Smooth muscle cell (in vitro differentiated cells): ENCODE results near the gene KCNMA1. TPM values are rescaled to one million over a fixed set of nuclear protein-coding genes. Genes with fewer than 3 reads are reported as not detected.

Source experiments
- DNase-seq: peaks from one replicate; lab custom pipeline; 2025; ENCODE audit not compliant: unreplicated experiment; lab: John Stamatoyannopoulos, UW
- H2AFZ ChIP-seq: fragments of 200-600 bp; sonication (generic); 2 replicates; pipeline ENCODE4 v1.6.0; 2016; ENCODE audit warnings: antibody characterized with exemption, low read depth, mild to moderate bottlenecking
- H3F3A ChIP-seq: fragments of 200-600 bp; sonication (generic); 2 replicates; pipeline ENCODE4 v1.6.0; 2017; ENCODE audit warnings: antibody characterized with exemption, low read depth
- H3K27ac ChIP-seq: fragments of 200-600 bp; sonication (generic); 2 replicates; pipeline ENCODE4 v1.5.1; 2016; ENCODE audit warnings: low read depth, mild to moderate bottlenecking
- H3K27me3 ChIP-seq: fragments of 200-600 bp; sonication (generic); 2 replicates; pipeline ENCODE4 v1.6.1; 2016; ENCODE audit warnings: low read depth, mild to moderate bottlenecking
- H3K36me3 ChIP-seq: fragments of 200-600 bp; sonication (generic); 2 replicates; pipeline ENCODE4 v1.5.1; 2016; ENCODE audit warnings: low read depth
- H3K4me1 ChIP-seq: fragments of 200-600 bp; sonication (generic); 2 replicates; pipeline ENCODE4 v1.5.1; 2016; ENCODE audit warnings: low read depth
- H3K4me2 ChIP-seq: fragments of 200-600 bp; sonication (generic); 2 replicates; pipeline ENCODE4 v1.6.0; 2016; ENCODE audit warnings: mild to moderate bottlenecking
- H3K4me3 ChIP-seq: fragments of 200-600 bp; sonication (generic); 2 replicates; pipeline ENCODE4 v1.5.1; 2016; ENCODE audit warnings: mild to moderate bottlenecking
- H3K79me2 ChIP-seq: fragments of 200-600 bp; sonication (generic); 2 replicates; pipeline ENCODE4 v1.6.0; 2016; ENCODE audit warnings: low read depth, mild to moderate bottlenecking
- H3K9ac ChIP-seq: fragments of 200-600 bp; sonication (generic); 2 replicates; pipeline ENCODE4 v1.6.0; 2016; ENCODE audit warnings: low read depth
- H3K9me3 ChIP-seq: fragments of 200-600 bp; sonication (generic); replicated peaks from 2 replicates; pipeline ENCODE4 v1.5.1; 2016; ENCODE audit warnings: low read depth
- H4K20me1 ChIP-seq: fragments of 200-600 bp; sonication (generic); 2 replicates; pipeline ENCODE4 v1.6.0; 2016; ENCODE audit warnings: low read depth
- WGBS: methylation state at CpG from one replicate; pipeline ENCODE4 v1.1.7; 2016; ENCODE audit warnings: low lambda C conversion rate; 5-methylcytosine and 5-hydroxymethylcytosine counted together
- polyA plus RNA-seq: library from polyadenylated mRNA; unstranded; fragments of >200 nt; fragmentation: Nextera tagmentation; extraction: Ambion mirVana; gene quantifications from 2 replicates; pipeline ENCODE4 v1.2.1, GENCODE V29; 2016
- total RNA-seq: library from RNA; depleted of rRNA; stranded (reverse); fragments of >200 nt; gene quantifications from 2 replicates; pipeline ENCODE4 v1.2.3, GENCODE V29; 2014
- TF ChIP-seq, protein P1 (sequence below): fragments of 200-600 bp; sonication (generic); IDR thresholded peaks from 2 replicates; pipeline ENCODE4 v1.5.1; 2017; ENCODE audit warnings: borderline replicate concordance, mild to moderate bottlenecking, antibody characterized with exemption; ENCODE audit not compliant: insufficient read depth, poor library complexity, severe bottlenecking

KCNMA1 gene
- total and polyA plus RNA-seq, 2 experiments from 2014 or later, result 9.1 to 23.4 TPM

DNA sequence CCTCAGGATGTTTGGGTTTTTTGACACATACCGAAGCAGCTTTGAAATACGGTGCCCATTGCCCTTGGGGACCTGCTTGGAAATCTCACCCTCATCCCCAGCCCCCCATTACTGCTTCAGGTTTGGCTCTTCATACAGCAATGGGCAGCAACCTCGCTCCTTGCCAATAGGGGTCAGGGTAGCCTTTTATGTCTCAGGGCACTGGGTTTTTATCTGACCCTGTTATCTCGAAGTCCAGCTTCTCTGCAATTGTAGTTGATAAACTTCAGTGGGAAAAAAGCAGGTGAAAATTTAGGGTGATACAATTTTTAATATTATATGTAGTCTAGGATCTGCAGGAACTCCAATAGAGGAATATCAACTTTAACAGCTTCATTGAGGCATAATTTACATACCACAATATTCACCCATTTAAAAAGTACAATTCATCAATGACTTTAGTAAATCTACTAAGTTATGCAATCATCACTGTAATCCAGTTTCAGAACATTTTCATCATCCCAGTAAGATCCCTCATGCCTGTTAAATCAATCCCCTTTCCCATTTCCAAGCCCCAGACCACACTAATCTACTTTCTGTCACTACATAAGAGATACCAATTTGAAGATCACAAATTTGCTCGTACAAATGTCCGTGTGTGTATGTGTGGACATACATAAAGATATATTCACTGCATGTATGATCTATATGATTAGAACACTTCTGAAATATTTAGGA lies 386.2 kb downstream of the KCNMA1 start:
- Histone ChIP-seq H3K4me1 (peaks cover 15% of the 10 kb centered on the region), H3F3A (peaks cover 33% of the 10 kb centered on the region), H2AFZ (no peak overlapping the region), H3K4me2 (no peak overlapping the region), H3K9ac (no peak overlapping the region), H3K9me3 (no peaks in the 10 kb centered on the region), H3K4me3 (no peak overlapping the region), H3K79me2 (no peaks in the 10 kb centered on the region), H4K20me1 (no peaks in the 10 kb centered on the region), H3K27me3 (no peaks in the 10 kb centered on the region), H3K36me3 (no peaks in the 10 kb centered on the region), H3K27ac (no peak overlapping the region)
- DNase-seq, result no peak
- 44% methylated on average over 6 of the region's 6 CpGs for WGBS
- TF ChIP-seq, protein P1, sequence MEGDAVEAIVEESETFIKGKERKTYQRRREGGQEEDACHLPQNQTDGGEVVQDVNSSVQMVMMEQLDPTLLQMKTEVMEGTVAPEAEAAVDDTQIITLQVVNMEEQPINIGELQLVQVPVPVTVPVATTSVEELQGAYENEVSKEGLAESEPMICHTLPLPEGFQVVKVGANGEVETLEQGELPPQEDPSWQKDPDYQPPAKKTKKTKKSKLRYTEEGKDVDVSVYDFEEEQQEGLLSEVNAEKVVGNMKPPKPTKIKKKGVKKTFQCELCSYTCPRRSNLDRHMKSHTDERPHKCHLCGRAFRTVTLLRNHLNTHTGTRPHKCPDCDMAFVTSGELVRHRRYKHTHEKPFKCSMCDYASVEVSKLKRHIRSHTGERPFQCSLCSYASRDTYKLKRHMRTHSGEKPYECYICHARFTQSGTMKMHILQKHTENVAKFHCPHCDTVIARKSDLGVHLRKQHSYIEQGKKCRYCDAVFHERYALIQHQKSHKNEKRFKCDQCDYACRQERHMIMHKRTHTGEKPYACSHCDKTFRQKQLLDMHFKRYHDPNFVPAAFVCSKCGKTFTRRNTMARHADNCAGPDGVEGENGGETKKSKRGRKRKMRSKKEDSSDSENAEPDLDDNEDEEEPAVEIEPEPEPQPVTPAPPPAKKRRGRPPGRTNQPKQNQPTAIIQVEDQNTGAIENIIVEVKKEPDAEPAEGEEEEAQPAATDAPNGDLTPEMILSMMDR, result peak; percentile 72

DNA sequence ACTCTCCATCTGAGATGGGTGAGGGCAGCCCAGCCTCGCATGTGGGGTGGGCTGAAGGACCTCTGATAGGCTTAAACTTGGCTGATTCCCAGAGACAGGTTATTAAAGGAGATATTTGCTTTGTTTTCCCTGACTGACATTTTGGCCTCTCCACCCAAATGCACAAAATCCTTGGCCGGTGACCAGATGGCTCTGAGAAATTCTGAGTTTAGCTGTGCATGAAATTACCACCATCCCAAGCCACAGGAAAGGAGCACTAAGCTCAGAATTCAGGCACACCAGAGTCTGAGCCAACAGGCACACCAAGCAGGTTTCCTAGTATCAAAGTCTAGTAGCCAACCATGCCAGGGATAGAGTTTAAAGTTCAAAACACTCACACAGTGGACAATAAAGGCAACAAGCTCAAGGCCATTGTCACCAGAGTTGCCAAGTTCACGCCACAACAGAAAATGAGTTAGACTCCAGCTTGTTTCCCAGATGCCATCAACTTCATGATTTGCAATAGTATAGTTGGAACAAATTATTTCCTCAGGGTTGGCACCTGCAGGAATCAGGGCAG lies 387.6 kb downstream of the KCNMA1 start:
- TF ChIP-seq, protein P1, result no peak
- 92% methylated on average over 3 of the region's 3 CpGs for WGBS
- peaks cover 42% of the 10 kb centered on the region for H3F3A ChIP-seq

DNA sequence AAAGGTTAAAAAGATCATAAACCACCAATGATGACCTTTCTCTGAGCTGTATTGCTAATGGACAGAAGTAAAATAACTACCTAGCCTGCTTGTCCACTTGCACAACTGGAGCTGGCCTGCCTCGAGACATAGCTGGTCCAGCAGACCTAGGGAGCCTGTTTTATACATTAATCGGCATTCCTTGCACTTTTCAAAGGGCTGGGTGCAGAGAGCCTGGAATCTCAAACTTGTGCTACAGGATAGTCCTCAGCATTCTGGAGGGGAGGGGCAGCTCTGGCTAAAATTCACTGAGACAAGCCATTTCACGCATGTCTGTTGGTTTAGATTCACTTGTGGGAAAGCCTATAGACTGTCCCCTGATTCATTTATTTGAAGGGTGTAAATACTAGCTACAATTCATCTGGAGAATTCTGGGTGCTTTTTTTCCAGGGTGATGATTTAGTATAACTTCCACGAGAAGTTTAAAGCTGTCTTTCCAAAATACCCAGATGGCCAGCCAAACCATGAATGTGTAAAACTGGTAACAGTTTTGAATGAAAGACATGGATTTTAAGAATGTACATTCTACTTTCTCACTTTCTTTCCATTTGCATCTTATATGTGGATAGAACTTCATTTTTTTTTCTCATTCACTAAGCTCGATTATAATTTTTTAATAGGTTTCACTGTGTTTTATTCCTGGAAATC lies 389.4 kb downstream of the KCNMA1 start:
- WGBS, result 49% methylated on average over 5 of the region's 5 CpGs

More for the DNA sequence above, 387.6 kb downstream of the KCNMA1 start:
- no peaks in the 10 kb centered on the region for H3K36me3 ChIP-seq
- no peaks in the 10 kb centered on the region for H3K79me2 ChIP-seq
- no peak overlapping the region for H3K9ac ChIP-seq
- no peak overlapping the region for H3K27ac ChIP-seq
- H3K9me3 ChIP-seq, result no peaks in the 10 kb centered on the region
- H3K4me2 ChIP-seq, result no peak overlapping the region
- no peaks in the 10 kb centered on the region for H4K20me1 ChIP-seq
- H3K4me1 ChIP-seq, result peaks cover 15% of the 10 kb centered on the region
- H3K4me3 ChIP-seq, result no peak overlapping the region
- no peak overlapping the region for H2AFZ ChIP-seq
- no peak for DNase-seq
- H3K27me3 ChIP-seq, result no peaks in the 10 kb centered on the region

More for the DNA sequence above, 389.4 kb downstream of the KCNMA1 start:
- Histone ChIP-seq H3K4me1 (peaks cover 14% of the 10 kb centered on the region), H3K4me3 (no peak overlapping the region), H3K27ac (peak overlapping the region; percentile 64), H3K4me2 (peak overlapping the region; percentile 74), H3K9ac (no peak overlapping the region), H3K36me3 (no peaks in the 10 kb centered on the region), H3F3A (peaks cover 49% of the 10 kb centered on the region), H3K9me3 (no peaks in the 10 kb centered on the region), H4K20me1 (no peaks in the 10 kb centered on the region), H2AFZ (no peak overlapping the region), H3K27me3 (no peaks in the 10 kb centered on the region), H3K79me2 (no peaks in the 10 kb centered on the region)
- TF ChIP-seq, protein P1, result no peak
- DNase-seq, result no peak
